Adrenal gland (tissue), 12 donors: ENCODE data around the gene EPC2. TPM values are rescaled to one million over a fixed set of nuclear protein-coding genes. Genes with fewer than 3 reads are reported as not detected.

Source experiments
- DNase-seq, 7 donors: peaks; one replicate each; pipeline ENCODE4 v3.0.0-alpha.2; 2019 to 2020
- H3K27ac ChIP-seq, 5 donors: fragments of 200-600 bp; sonication (generic) in 4 of 5; 1 replicate in 3 of 5; 2 replicates in 2 of 5; pipeline versions ENCODE4 v1.5.1 to v1.8.0; 2016 to 2020; ENCODE audit warnings: mild to moderate bottlenecking in 1 of 5
- H3K27me3 ChIP-seq: fragments of 200-600 bp; 2 replicates; pipeline ENCODE4 v1.8.0; 2021
- H3K36me3 ChIP-seq, 2 donors: fragments of 200-600 bp; replicated peaks in 1 of 2; 1 replicate in 1 of 2; 2 replicates in 1 of 2; pipeline versions ENCODE4 v1.5.1 to v1.8.0; 2018 to 2022
- H3K4me1 ChIP-seq, 2 donors: fragments of 200-600 bp; replicated peaks in 1 of 2; 1 replicate in 1 of 2; 2 replicates in 1 of 2; pipeline versions ENCODE4 v1.5.1 to v1.8.0; 2018 to 2021
- H3K4me3 ChIP-seq, 4 donors: fragments of 200-600 bp; sonication (generic) in 3 of 4; one replicate each; pipeline ENCODE4 v1.5.1; 2016 to 2018
- H3K9me3 ChIP-seq, 3 donors: fragments of 200-600 bp; sonication (generic) in 1 of 3; replicated peaks in 1 of 3; 1 replicate in 2 of 3; 2 replicates in 1 of 3; pipeline versions ENCODE4 v1.5.1 to v1.8.0; 2016 to 2021
- CTCF ChIP-seq, 6 experiments: fragments of 450-650 bp in 4 of 6; fragments of 200-600 bp in 2 of 6; sonication (generic) in 1 of 6; IDR thresholded peaks; 1 replicate in 5 of 6; 2 replicates in 1 of 6; pipeline versions ENCODE4 v1.5.1 to v1.8.0; 2016 to 2021; ENCODE audit warnings: antibody characterized with exemption in 6 of 6, mild to moderate bottlenecking in 2 of 6, moderate library complexity in 1 of 6
- POLR2A ChIP-seq, 2 donors: fragments of 450-650 bp; IDR thresholded peaks; one replicate each; pipeline ENCODE4 v1.6.1; 2017; ENCODE audit warnings: antibody characterized with exemption in 2 of 2, mild to moderate bottlenecking in 2 of 2, moderate library complexity in 1 of 2
- WGBS, 4 donors: extraction: QIAGEN DNeasy Blood & Tissue Kit in 2 of 4; methylation state at CpG; one replicate each; pipeline versions ENCODE4 v1.1.5 to v1.1.7; 2013 to 2017; 5-methylcytosine and 5-hydroxymethylcytosine counted together
- intact Hi-C, 2 donors: fragments of 100-400 bp; cut with DNase I; formaldehyde crosslinking; loops; one replicate each; pipeline versions ENCODE4 v1.14.1 to v1.15.0; 2022 to 2023
- polyA plus RNA-seq, 3 donors: library from polyadenylated mRNA; stranded (reverse); fragments of 200-250 nt in 2 of 3; fragments of 350-450 nt in 1 of 3; fragmentation: Illumina TruSeq in 1 of 3; extraction: RNeasy Lipid Tissue Mini Kit (QIAGEN cat#74804) in 1 of 3; gene quantifications; one replicate each; pipeline ENCODE4 v1.2.3, GENCODE V29; 2013 to 2014
- total RNA-seq, 9 donors: library from RNA; depleted of rRNA in 4 of 9; stranded (reverse); fragments of >200 nt in 4 of 9; fragments of 120-200 nt in 1 of 9; fragmentation: NEBNext Ultra II Directional in 1 of 9; extraction: Animal tissue kit (Norgen Biotek cat#: 25700) in 1 of 9; gene quantifications; one replicate each; pipeline versions ENCODE4 v1.1.0 to v1.2.4, GENCODE V29; 2013 to 2023
- donor health status: healthy with polysubstance abuse.
- donor health status: Bipolar disorder and iron deficiency.
- donor health status: DM: yes; HTN: yes; CAD: no.
- donor health status: DM: no; HTN: no; CAD: no.
- donor health status: DM: no; HTN: no; CAD: no.
- donor health status: DM: yes; HTN: yes; CAD: no.

EPC2 gene
- total and polyA plus RNA-seq, 12 donors = 8.0 to 57.4 (median 27.8) TPM

GRCh38 chr2:148696985-148697384 is 52.4 kb downstream of the EPC2 start:
- Histone ChIP-seq H3K27me3 (no peaks in the 10 kb centered on the region), H3K27ac (no peak overlapping the region), H3K9me3 (peaks cover 0 to 12% (median 0%) of the 10 kb centered on the region in 3 donors), H3K4me3 (no peak overlapping the region), H3K36me3 (no peaks in the 10 kb centered on the region), H3K4me1 (no peaks in the 10 kb centered on the region)
- 75 to 80% (median 77%) methylated on average over 2 of the region's 2 CpGs for WGBS, 4 donors
- TF ChIP-seq POLR2A (IDR thresholded peaks at IDR 0.05) = no peak
- no peak for TF ChIP-seq CTCF (IDR thresholded peaks at IDR 0.05)
- no peak for DNase-seq
- intact Hi-C loops = loop anchor here in 1 of 2 donors (10.0 kb wide), 1 partner anchor 52 kb away; the partner anchor contains the start of gene EPC2

DNA sequence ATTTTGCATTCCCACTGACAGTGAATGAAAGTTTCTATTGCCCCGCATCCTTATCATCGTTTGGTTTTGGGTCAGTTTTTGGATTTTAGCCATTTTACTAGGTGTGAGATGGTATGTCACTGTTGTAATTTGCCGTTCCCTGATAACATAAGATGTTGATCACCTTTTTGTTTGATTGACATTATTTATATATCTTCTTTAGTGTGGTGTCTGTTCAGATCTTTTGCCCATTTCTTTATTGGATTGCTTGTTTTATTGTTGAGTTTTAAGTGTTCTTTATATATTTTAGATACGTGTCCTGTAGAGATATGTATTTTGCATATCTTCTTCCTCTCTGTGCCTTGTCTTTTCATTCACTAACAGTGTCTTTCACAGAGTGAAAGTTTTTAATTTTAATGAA is 55.3 kb downstream of the EPC2 start:
- Histone ChIP-seq H3K4me3 (no peak overlapping the region), H3K9me3 (peaks cover 0 to 12% (median 0%) of the 10 kb centered on the region in 3 donors), H3K36me3 (no peaks in the 10 kb centered on the region), H3K27ac (no peak overlapping the region), H3K4me1 (peaks cover 0 to 8% of the 10 kb centered on the region in 2 donors), H3K27me3 (no peaks in the 10 kb centered on the region)
- intact Hi-C loops = loop anchor here in 1 of 2 donors (10.0 kb wide), 1 partner anchor 55 kb away; the partner anchor contains the start of gene EPC2
- no peak for DNase-seq
- TF ChIP-seq POLR2A (IDR thresholded peaks at IDR 0.05) (no peak), CTCF (IDR thresholded peaks at IDR 0.05) (no peak)
- 83 to 100% (median 92%) methylated on average over 4 of the region's 4 CpGs for WGBS, 4 donors

DNA sequence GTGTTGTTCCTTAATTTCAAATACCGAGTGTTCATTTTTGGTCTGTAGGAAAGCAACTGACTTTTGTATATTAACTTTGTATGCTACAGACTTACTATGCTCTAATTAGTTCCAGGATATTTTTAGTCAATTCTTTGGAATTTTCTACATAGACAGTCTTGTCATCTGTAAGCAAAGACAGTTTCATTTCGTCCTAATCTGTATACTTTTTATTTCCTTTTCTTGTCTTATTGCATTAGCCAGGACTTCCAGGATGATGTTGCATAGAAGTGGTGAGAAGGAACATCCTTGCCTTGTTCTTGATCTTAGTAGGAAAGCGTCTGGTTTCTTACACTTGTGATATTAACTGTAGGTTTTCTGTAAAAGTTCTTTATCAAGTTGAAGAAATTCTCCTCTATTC is 56.5 kb downstream of the EPC2 start:
- Histone ChIP-seq H3K9me3 (peaks cover 0 to 12% (median 0%) of the 10 kb centered on the region in 3 donors), H3K4me1 (peaks cover 0 to 8% of the 10 kb centered on the region in 2 donors), H3K27ac (no peak overlapping the region), H3K27me3 (no peaks in the 10 kb centered on the region), H3K4me3 (no peak overlapping the region), H3K36me3 (no peaks in the 10 kb centered on the region)
- 97 to 98% (median 97%) methylated on average over 3 of the region's 3 CpGs for WGBS, 4 donors
- no peak for DNase-seq
- no peak for TF ChIP-seq CTCF (IDR thresholded peaks at IDR 0.05)
- TF ChIP-seq POLR2A (IDR thresholded peaks at IDR 0.05) = no peak
- intact Hi-C loops = no loop called here

DNA sequence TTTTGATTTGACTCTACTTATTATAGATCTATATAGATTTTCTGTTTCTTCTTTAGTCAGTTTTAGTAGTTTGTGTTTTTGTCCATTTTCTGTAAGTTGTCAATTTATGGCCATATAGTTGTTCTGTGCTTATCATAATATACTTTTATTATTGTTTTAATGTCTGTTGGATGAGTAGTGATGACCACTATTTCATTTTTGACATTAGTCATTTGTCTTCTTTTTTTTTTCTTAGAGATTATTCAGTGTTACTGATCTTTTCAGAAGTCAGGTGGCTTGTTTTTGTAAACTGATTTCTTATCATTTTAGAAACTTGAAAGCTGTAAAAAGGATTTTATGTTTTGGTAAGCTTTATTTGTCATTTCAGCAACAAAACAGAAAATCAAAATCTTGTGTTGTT is 57.3 kb downstream of the EPC2 start:
- Histone ChIP-seq H3K4me1 (peaks cover 0 to 8% of the 10 kb centered on the region in 2 donors), H3K9me3 (peaks cover 0 to 12% (median 0%) of the 10 kb centered on the region in 3 donors), H3K4me3 (no peak overlapping the region), H3K27me3 (no peaks in the 10 kb centered on the region), H3K36me3 (no peaks in the 10 kb centered on the region), H3K27ac (no peak overlapping the region)
- intact Hi-C loops = no loop called here
- DNase-seq = no peak
- no peak for TF ChIP-seq CTCF (IDR thresholded peaks at IDR 0.05)
- TF ChIP-seq POLR2A (IDR thresholded peaks at IDR 0.05) = no peak
